ENCODE results near the gene FKBP11. TPM values are rescaled to one million over a fixed set of nuclear protein-coding genes. Genes with fewer than 3 reads are reported as not detected.
A peak's percentile ranks its signal among the peaks of the same experiment; 100 is the strongest.

The FKBP11 gene
- total and polyA plus RNA-seq, 2 of the 13 experiments (the other 11 are each of a cell fraction or from before 2014, with no cell fraction given), result 15.5 to 19.4 TPM

- TF ChIP-seq SOX13 (IDR thresholded peaks at IDR 0.05) (0 out of 2 replicates have a peak, but pooled peaks have one; percentile 8), SOX13 (CRISPR knock-in tag; conservative IDR thresholded peaks at IDR 0.05 in 1 of 2, IDR thresholded peaks at IDR 0.05 in 1 of 2) (0 out of 4 replicates have a peak, but pooled peaks of 1 of the 2 experiments have one; percentile 27), ZNF777 (CRISPR knock-in tag; IDR thresholded peaks at IDR 0.05) (peak; percentile 73), FOXC1 (CRISPR knock-in tag; IDR thresholded peaks at IDR 0.05; ENCODE audit: borderline replicate concordance) (peak; percentile 85; the same call in 1 of the 2 replicates), DNMT3B (CRISPR knock-in tag; conservative IDR thresholded peaks at IDR 0.05) (no peak), ZFX (CRISPR knock-in tag; IDR thresholded peaks at IDR 0.05; ENCODE audit: low read depth) (peak; percentile 66; the same call in 1 of the 2 replicates), HBP1 (CRISPR knock-in tag; IDR thresholded peaks at IDR 0.05; ENCODE audit: low read depth) (peak; percentile 23; the same call in 1 of the 2 replicates), REPIN1 (CRISPR knock-in tag; IDR thresholded peaks at IDR 0.05; ENCODE audit: borderline replicate concordance, low read depth) (peak; percentile 69; the same call in 1 of the 2 replicates), NPAS2 (CRISPR knock-in tag; IDR thresholded peaks at IDR 0.05; ENCODE audit: borderline replicate concordance) (no peak), RBFOX2 (IDR thresholded peaks at IDR 0.05; ENCODE audit: low read depth, low read length) (peak; percentile 89), ZNF780A (CRISPR knock-in tag; IDR thresholded peaks at IDR 0.05) (0 out of 2 replicates have a peak, but pooled peaks have one; percentile 60), ATF7 (IDR thresholded peaks at IDR 0.05) (no peak), ATF7 (CRISPR knock-in tag; IDR thresholded peaks at IDR 0.05) (no peak), ZFP90 (CRISPR knock-in tag; IDR thresholded peaks at IDR 0.05; ENCODE audit: borderline replicate concordance) (peak; percentile 85; the same call in 1 of the 2 replicates), YY1 (IDR thresholded peaks at IDR 0.05; ENCODE audit: insufficient read depth, insufficient replicate concordance, low read depth, low read length) (peak; percentile 73), KDM2A (CRISPR knock-in tag; IDR thresholded peaks at IDR 0.05; ENCODE audit: borderline replicate concordance, low read depth) (peak; percentile 79), ZNF44 (CRISPR knock-in tag; IDR thresholded peaks at IDR 0.05) (peak; percentile 46; the same call in 1 of the 2 replicates), ATF7-NPFF (CRISPR knock-in tag; IDR thresholded peaks at IDR 0.05; ENCODE audit: low read depth) (0 out of 2 replicates have a peak, but pooled peaks have one; percentile 60), ZNF501 (CRISPR knock-in tag; IDR thresholded peaks at IDR 0.05) (peak; percentile 87), NKX3-1 (CRISPR knock-in tag; IDR thresholded peaks at IDR 0.05) (0 out of 2 replicates have a peak, but pooled peaks have one; percentile 16), ZNF607 (CRISPR knock-in tag; IDR thresholded peaks at IDR 0.05; ENCODE audit: borderline replicate concordance) (peak; percentile 89), ZNF503 (CRISPR knock-in tag; IDR thresholded peaks at IDR 0.05) (no peak), HES4 (CRISPR knock-in tag; IDR thresholded peaks at IDR 0.05; ENCODE audit: borderline replicate concordance) (0 out of 2 replicates have a peak, but pooled peaks have one; percentile 72), RORA (CRISPR knock-in tag; IDR thresholded peaks at IDR 0.05) (no peak)
- TF ChIP-seq, protein P1, sequence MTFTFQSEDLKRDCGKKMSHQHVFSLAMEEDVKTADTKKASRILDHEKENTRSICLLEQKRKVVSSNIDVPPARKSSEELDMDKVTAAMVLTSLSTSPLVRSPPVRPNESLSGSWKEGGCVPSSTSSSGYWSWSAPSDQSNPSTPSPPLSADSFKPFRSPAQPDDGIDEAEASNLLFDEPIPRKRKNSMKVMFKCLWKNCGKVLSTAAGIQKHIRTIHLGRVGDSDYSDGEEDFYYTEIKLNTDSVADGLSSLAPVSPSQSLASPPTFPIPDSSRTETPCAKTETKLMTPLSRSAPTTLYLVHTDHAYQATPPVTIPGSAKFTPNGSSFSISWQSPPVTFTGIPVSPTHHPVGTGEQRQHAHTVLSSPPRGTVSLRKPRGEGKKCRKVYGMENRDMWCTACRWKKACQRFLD (CRISPR knock-in tag; IDR thresholded peaks at IDR 0.05; ENCODE audit: borderline replicate concordance), result no peak
Observed at GRCh38 chr12:48957141-48958048, 32.1 kb upstream of the FKBP11 start, which contains the start of gene ARF3 (continued).
